WTC11 (cell line): ENCODE results near the gene KNDC1. TPM values are rescaled to one million over a fixed set of nuclear protein-coding genes. Genes with fewer than 3 reads are reported as not detected.

Experiments used
- ATAC-seq: fragments of 200-7000 bp; cut with Tn5 transposase; 2 replicates; pipeline ENCODE4 v1.10.0; 2021; ENCODE audit warnings: mild to moderate bottlenecking, moderate library complexity
- CTCF ChIA-PET: fragments of 300-600 bp; sonication (Branson Sonifier 250); formaldehyde crosslinking; loops from one replicate; lab custom pipeline; 2021; ENCODE audit warnings: antibody characterized with exemption; lab: Charles Lee
- POLR2A ChIA-PET: fragments of 350-600 bp; sonication (Branson Sonifier 250); formaldehyde crosslinking; loops from one replicate; lab custom pipeline; 2021; ENCODE audit warnings: antibody characterized with exemption; lab: Charles Lee
- DNase-seq: peaks from one replicate; pipeline ENCODE4 v3.0.0; 2021; ENCODE audit warnings: low spot score
- H3K27ac Mint-ChIP-seq: 2 replicates; pipeline ENCODE4 v1.8.0; 2021; ENCODE audit warnings: mixed read lengths
- H3K27me3 Mint-ChIP-seq: 2 replicates; pipeline ENCODE4 v1.8.0; 2021; ENCODE audit warnings: low read depth, mild to moderate bottlenecking, moderate library complexity, mixed read lengths
- H3K36me3 Mint-ChIP-seq: 2 replicates; pipeline ENCODE4 v1.8.0; 2021; ENCODE audit warnings: mixed read lengths
- H3K4me1 Mint-ChIP-seq: 2 replicates; pipeline ENCODE4 v1.8.0; 2022; ENCODE audit warnings: mixed read lengths
- H3K4me3 Mint-ChIP-seq: 2 replicates; pipeline ENCODE4 v1.8.0; 2021; ENCODE audit warnings: mild to moderate bottlenecking, moderate library complexity, mixed read lengths
- H3K9me3 Mint-ChIP-seq: 2 replicates; pipeline ENCODE4 v1.8.0; 2021; ENCODE audit warnings: mixed read lengths
- CREB1 ChIP-seq: sonication (generic); formaldehyde crosslinking; IDR thresholded peaks from 2 replicates; pipeline ENCODE4 v1.8.0; 2023; ENCODE audit warnings: mild to moderate bottlenecking, missing genetic modification reagents
- E2F5 ChIP-seq: sonication (generic); formaldehyde crosslinking; IDR thresholded peaks from 2 replicates; pipeline ENCODE4 v1.8.1; 2022; ENCODE audit warnings: mild to moderate bottlenecking, moderate library complexity, missing genetic modification reagents
- ETV6 ChIP-seq: sonication (generic); formaldehyde crosslinking; IDR thresholded peaks from 2 replicates; pipeline ENCODE4 v1.8.1; 2022; ENCODE audit warnings: mild to moderate bottlenecking, missing genetic modification reagents
- FOXJ3 ChIP-seq: sonication (generic); formaldehyde crosslinking; IDR thresholded peaks from 2 replicates; pipeline ENCODE4 v1.9.0; 2021; ENCODE audit warnings: missing genetic modification reagents, mild to moderate bottlenecking, borderline replicate concordance
- FOXP1 ChIP-seq: sonication (generic); formaldehyde crosslinking; IDR thresholded peaks from 2 replicates; pipeline ENCODE4 v1.8.0; 2022; ENCODE audit warnings: missing genetic modification reagents, mild to moderate bottlenecking, moderate library complexity, borderline replicate concordance
- GRHL2 ChIP-seq: fragments of 250-450 bp; sonication (Bioruptor Pico); IDR thresholded peaks from 2 replicates; pipeline ENCODE4 v1.8.0; 2022; ENCODE audit warnings: mild to moderate bottlenecking, moderate library complexity; ENCODE audit not compliant: insufficient replicate concordance, severe bottlenecking
- GTF2I ChIP-seq: fragments of 250-450 bp; sonication (Bioruptor Pico); conservative IDR thresholded peaks from 2 replicates; pipeline ENCODE4 v1.4.0; 2021; ENCODE audit warnings: mild to moderate bottlenecking
- JAZF1 ChIP-seq: fragments of 250-450 bp; sonication (Bioruptor Pico); IDR thresholded peaks from 2 replicates; pipeline ENCODE4 v1.9.0; 2021; ENCODE audit warnings: moderate library complexity, mild to moderate bottlenecking, inconsistent platforms
- OVOL2 ChIP-seq: fragments of 250-450 bp; sonication (Bioruptor Pico); IDR thresholded peaks from 2 replicates; pipeline ENCODE4 v1.9.0; 2021; ENCODE audit warnings: mild to moderate bottlenecking, borderline replicate concordance
- TEAD1 ChIP-seq: sonication (generic); formaldehyde crosslinking; IDR thresholded peaks from 2 replicates; pipeline ENCODE4 v1.8.0; 2022; ENCODE audit warnings: mild to moderate bottlenecking, missing genetic modification reagents
- TEAD4 ChIP-seq: sonication (generic); formaldehyde crosslinking; IDR thresholded peaks from 2 replicates; pipeline ENCODE4 v1.8.0; 2022; ENCODE audit warnings: mild to moderate bottlenecking, missing genetic modification reagents
- ZNF121 ChIP-seq: sonication (generic); formaldehyde crosslinking; IDR thresholded peaks from 2 replicates; pipeline ENCODE4 v1.8.0; 2023; ENCODE audit warnings: missing genetic modification reagents
- ZNF263 ChIP-seq: sonication (generic); formaldehyde crosslinking; IDR thresholded peaks from 2 replicates; pipeline ENCODE4 v1.8.1; 2022; ENCODE audit warnings: low read depth, mild to moderate bottlenecking, moderate library complexity, missing genetic modification reagents
- ZNF317 ChIP-seq: sonication (generic); formaldehyde crosslinking; IDR thresholded peaks from 2 replicates; pipeline ENCODE4 v1.8.1; 2023; ENCODE audit warnings: low read depth, mild to moderate bottlenecking, moderate library complexity, missing genetic modification reagents, borderline replicate concordance
- ZNF396 ChIP-seq: fragments of 250-450 bp; sonication (Bioruptor Pico); IDR thresholded peaks from 2 replicates; pipeline ENCODE4 v1.8.0; 2021; ENCODE audit warnings: mild to moderate bottlenecking, moderate library complexity, borderline replicate concordance
- ZNF416 ChIP-seq: fragments of 250-450 bp; sonication (Bioruptor Pico); IDR thresholded peaks from 2 replicates; pipeline ENCODE4 v1.9.0; 2021; ENCODE audit warnings: mild to moderate bottlenecking, inconsistent platforms
- ZNF423 ChIP-seq: fragments of 250-450 bp; sonication (Bioruptor Pico); IDR thresholded peaks from 2 replicates; pipeline ENCODE4 v2.1.2; 2022; ENCODE audit warnings: mild to moderate bottlenecking, moderate library complexity
- ZNF671 ChIP-seq: fragments of 250-450 bp; sonication (Bioruptor Pico); IDR thresholded peaks from 2 replicates; pipeline ENCODE4 v1.8.0; 2021; ENCODE audit warnings: mild to moderate bottlenecking
- total RNA-seq: library from RNA; stranded (reverse); gene quantifications from 3 replicates; pipeline ENCODE4 v1.2.3, GENCODE V29; 2021
- TF ChIP-seq, protein P1 (sequence below): sonication (generic); formaldehyde crosslinking; IDR thresholded peaks from 2 replicates; pipeline ENCODE4 v1.8.1; 2023; ENCODE audit warnings: mild to moderate bottlenecking, missing genetic modification reagents, moderate library complexity
- TF ChIP-seq, protein P2 (sequence below): sonication (generic); formaldehyde crosslinking; IDR thresholded peaks from 2 replicates; pipeline ENCODE4 v1.8.1; 2023; ENCODE audit warnings: mild to moderate bottlenecking, moderate library complexity, missing genetic modification reagents
- TF ChIP-seq, protein P3 (sequence below): sonication (generic); formaldehyde crosslinking; conservative IDR thresholded peaks from 2 replicates; pipeline ENCODE4 v1.8.1; 2022; ENCODE audit warnings: mild to moderate bottlenecking, missing genetic modification reagents
- TF ChIP-seq, protein P4 (sequence below): sonication (generic); formaldehyde crosslinking; IDR thresholded peaks from 2 replicates; pipeline ENCODE4 v1.8.1; 2022; ENCODE audit warnings: low read depth, mild to moderate bottlenecking, moderate library complexity, missing genetic modification reagents, borderline replicate concordance

The KNDC1 gene
- total RNA-seq, 1 experiment from 2014 or later, result 26.6 TPM

GRCh38 chr10:133133471-133134231 is 26.4 kb upstream of the KNDC1 start (continued):
- TF ChIP-seq TEAD1 (CRISPR knock-in tag) (no peak), FOXJ3 (CRISPR knock-in tag) (no peak)
- TF ChIP-seq, all 79 proteins: peak for 0

DNA sequence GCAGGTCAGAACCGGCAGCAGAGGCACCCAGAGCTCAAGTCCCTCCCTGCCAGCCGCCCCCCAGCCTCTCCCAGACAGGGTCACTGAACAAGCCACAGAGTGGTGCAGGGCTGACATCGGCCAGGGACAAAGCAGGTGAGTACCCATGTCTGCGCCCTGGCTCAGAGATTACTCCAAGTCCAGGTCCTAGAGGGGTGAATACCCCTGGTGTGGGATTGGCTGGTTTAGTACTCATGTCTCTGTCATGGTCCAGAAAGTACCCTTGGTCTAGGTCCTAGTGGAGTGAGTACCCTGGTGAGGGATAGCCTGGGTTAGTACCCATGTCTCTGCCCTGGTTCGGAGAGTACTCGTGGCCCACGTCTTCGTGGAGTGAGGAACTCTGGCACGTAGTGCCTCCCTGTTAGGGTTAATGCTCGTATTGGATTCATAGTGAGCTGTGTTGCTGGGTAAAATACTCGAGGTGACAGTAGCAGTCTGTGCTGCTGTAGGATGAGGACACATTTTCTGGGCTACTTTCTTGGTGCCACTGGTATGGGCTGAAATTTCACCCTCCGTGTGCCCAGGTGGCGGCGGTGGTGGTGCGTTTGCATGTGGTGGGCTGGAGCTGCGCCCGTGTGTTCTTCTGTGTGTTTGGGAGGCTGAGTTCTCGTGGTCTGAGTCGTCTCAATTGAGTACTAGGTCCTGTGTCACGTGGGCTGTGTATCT is 25.5 kb upstream of the KNDC1 start:
- CTCF ChIA-PET, result interaction anchor here (0.5 to 1.1 kb wide), 3 partner anchors 9 to 340 kb away, joined by 3 to 4 read pairs (median 3); no protein-coding TSS in a partner anchor
- TF ChIP-seq ZNF396, result no peak
- TF ChIP-seq GRHL2 (CRISPR knock-in tag), result no peak
- TF ChIP-seq ZNF121, result no peak
- no peak for TF ChIP-seq GTF2I (CRISPR knock-in tag)
- TF ChIP-seq, protein P1, sequence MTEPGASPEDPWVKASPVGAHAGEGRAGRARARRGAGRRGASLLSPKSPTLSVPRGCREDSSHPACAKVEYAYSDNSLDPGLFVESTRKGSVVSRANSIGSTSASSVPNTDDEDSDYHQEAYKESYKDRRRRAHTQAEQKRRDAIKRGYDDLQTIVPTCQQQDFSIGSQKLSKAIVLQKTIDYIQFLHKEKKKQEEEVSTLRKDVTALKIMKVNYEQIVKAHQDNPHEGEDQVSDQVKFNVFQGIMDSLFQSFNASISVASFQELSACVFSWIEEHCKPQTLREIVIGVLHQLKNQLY, result no peak
- TF ChIP-seq, protein P2, sequence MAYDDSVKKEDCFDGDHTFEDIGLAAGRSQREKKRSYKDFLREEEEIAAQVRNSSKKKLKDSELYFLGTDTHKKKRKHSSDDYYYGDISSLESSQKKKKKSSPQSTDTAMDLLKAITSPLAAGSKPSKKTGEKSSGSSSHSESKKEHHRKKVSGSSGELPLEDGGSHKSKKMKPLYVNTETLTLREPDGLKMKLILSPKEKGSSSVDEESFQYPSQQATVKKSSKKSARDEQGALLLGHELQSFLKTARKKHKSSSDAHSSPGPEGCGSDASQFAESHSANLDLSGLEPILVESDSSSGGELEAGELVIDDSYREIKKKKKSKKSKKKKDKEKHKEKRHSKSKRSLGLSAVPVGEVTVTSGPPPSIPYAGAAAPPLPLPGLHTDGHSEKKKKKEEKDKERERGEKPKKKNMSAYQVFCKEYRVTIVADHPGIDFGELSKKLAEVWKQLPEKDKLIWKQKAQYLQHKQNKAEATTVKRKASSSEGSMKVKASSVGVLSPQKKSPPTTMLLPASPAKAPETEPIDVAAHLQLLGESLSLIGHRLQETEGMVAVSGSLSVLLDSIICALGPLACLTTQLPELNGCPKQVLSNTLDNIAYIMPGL (CRISPR knock-in tag), result no peak
- TF ChIP-seq TEAD4, result no peak
- TF ChIP-seq ZNF423 (CRISPR knock-in tag), result no peak
- TF ChIP-seq E2F5 (CRISPR knock-in tag), result no peak
- TF ChIP-seq ETV6 (CRISPR knock-in tag), result no peak
- no peak for TF ChIP-seq JAZF1 (CRISPR knock-in tag)
- no peak for TF ChIP-seq FOXP1
- no peak for TF ChIP-seq ZNF317 (CRISPR knock-in tag)
- no peak for TF ChIP-seq ZNF671 (CRISPR knock-in tag)
- TF ChIP-seq ZNF416 (CRISPR knock-in tag), result no peak
- no peak for TF ChIP-seq OVOL2 (CRISPR knock-in tag)
- TF ChIP-seq, protein P3, sequence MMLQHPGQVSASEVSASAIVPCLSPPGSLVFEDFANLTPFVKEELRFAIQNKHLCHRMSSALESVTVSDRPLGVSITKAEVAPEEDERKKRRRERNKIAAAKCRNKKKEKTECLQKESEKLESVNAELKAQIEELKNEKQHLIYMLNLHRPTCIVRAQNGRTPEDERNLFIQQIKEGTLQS (CRISPR knock-in tag), result no peak
- TF ChIP-seq, protein P4, sequence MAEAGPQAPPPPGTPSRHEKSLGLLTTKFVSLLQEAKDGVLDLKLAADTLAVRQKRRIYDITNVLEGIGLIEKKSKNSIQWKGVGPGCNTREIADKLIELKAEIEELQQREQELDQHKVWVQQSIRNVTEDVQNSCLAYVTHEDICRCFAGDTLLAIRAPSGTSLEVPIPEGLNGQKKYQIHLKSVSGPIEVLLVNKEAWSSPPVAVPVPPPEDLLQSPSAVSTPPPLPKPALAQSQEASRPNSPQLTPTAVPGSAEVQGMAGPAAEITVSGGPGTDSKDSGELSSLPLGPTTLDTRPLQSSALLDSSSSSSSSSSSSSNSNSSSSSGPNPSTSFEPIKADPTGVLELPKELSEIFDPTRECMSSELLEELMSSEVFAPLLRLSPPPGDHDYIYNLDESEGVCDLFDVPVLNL (CRISPR knock-in tag), result no peak
- TF ChIP-seq ZNF263, result no peak
- no peak for TF ChIP-seq CREB1 (CRISPR knock-in tag)
- POLR2A ChIA-PET, result no interaction called here
- Mint-ChIP-seq H3K4me3 (no peak overlapping the region), H3K4me1 (no peaks in the 10 kb centered on the region), H3K9me3 (no peaks in the 10 kb centered on the region), H3K27ac (peak overlapping the region; percentile 57), H3K27me3 (no peaks in the 10 kb centered on the region), H3K36me3 (no peaks in the 10 kb centered on the region)
- DNase-seq (no peak), ATAC-seq (no peak; the same call in 1 of the 2 replicates)
